OCI-LY1 (cell line): ENCODE results near the gene TMTC4.
"Not testable (repeated sequence)": the region's sequence is repeated elsewhere in the genome, so short reads cannot be mapped to it uniquely, and the experiment has no call there.

Experiments
- CTCF ChIP-seq: fragments of 200-600 bp; sonication (generic), shearing (Covaris generic); IDR thresholded peaks from 2 replicates; pipeline ENCODE4 v1.5.1; 2017; ENCODE audit warnings: mild to moderate bottlenecking, antibody characterized with exemption, low read length, moderate library complexity, mixed read lengths
- EZH2 ChIP-seq: fragments of 200-600 bp; sonication (generic), shearing (Covaris generic); IDR thresholded peaks from 2 replicates; pipeline ENCODE4 v1.8.0; 2017; ENCODE audit warnings: borderline replicate concordance, mixed run types, mild to moderate bottlenecking, antibody characterized with exemption, low read length, moderate library complexity, mixed read lengths

GRCh38 chr13:100677128-100677527, 2.5 kb upstream of the TMTC4 start:
- not testable (repeated sequence) for TF ChIP-seq CTCF, EZH2
